NCI-H2029 treated with DMSO at 0.1 percent for 48 hours (cell line): Measurements from ENCODE around the gene STXBP5.
A peak's percentile ranks its signal among the peaks of the same experiment; 100 is the strongest.

ENCODE experiments used
- DNase-seq: peaks from one replicate; lab custom pipeline; 2025; lab: John Stamatoyannopoulos, UW

Gene STXBP5

DNA sequence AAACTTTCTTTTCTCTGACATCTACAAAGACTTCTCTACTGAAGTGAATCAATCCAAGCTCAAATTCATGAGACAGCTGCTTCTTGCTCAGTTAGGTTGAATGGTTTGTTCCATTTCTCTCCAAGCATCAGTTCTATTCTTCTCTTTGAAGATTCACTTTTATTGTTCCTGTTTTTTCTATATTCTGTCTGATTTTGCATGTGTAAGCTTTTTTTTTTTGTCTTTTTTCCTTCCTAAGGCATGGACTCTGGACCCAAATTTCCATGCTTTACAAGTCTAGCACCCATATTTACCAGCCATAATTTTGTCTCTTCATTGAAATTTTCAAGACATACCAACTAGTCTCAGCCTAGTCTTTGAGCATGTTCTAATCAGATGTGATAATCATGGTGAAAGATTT lies 25.9 kb upstream of the STXBP5 start:
- no peak for DNase-seq

GRCh38 chr6:147179809-147180208 lies 24.4 kb upstream of the STXBP5 start:
- no peak for DNase-seq

GRCh38 chr6:147180926-147181325 lies 23.3 kb upstream of the STXBP5 start:
- no peak for DNase-seq

- no peak for DNase-seq
Observed at GRCh38 chr6:147184379-147184778, 19.8 kb upstream of the STXBP5 start.

- no peak for DNase-seq
Observed at GRCh38 chr6:147185216-147185615, 19.0 kb upstream of the STXBP5 start.

- DNase-seq = no peak
Observed at GRCh38 chr6:147190556-147190955, 13.7 kb upstream of the STXBP5 start.

DNA sequence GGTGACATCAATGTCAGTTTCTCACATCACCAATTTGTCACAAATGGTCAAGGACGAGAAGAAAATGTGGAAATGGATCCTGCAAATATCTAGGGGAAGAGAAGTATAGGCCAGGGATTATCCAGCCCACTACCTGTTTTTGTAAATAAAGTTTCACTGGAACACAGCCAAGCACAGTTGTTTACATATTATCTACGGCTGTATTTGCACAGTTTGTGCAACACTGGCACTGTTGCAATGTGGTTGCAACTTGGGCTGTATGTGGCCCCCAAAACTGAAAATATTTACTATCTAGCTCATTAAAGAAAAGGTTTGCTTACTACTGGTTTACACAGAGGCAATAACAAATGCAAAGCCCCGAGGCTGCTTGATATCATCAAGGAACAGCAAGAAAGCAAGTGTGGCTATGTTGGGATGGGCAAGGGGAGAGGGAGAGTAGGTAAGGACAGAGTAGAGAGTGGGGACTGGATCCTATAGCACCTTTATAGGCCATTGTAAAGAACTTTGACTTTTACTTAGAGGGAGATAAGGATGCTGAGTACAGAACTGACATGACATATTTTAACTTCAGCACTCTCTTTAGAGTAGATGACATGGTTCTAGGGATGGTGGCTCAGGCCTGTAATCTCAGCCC lies 11.8 kb upstream of the STXBP5 start:
- DNase-seq = no peak

GRCh38 chr6:147194652-147195411 lies 9.4 kb upstream of the STXBP5 start:
- DNase-seq = no peak

- DNase-seq = no peak
Observed at GRCh38 chr6:147195510-147195909, 8.7 kb upstream of the STXBP5 start.

GRCh38 chr6:147195987-147196386 lies 8.2 kb upstream of the STXBP5 start:
- no peak for DNase-seq

DNA sequence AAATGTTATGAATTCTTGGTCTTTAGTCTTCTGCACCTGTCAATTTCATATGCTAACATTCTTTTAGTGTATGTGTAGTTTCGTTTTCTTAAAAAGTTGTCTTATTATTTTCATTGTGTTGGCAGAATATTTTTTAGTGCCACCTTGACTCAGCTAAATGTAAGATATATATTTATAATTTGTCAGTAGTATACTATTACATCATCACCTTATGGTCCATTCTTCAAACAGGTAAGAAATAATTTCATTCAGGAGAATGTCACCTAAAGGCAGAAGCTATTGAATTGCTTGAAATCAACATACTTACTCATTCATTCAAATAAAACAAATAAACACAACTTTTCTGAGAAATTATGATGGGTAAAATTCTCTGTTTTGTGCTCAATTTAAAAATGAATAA lies 3.5 kb upstream of the STXBP5 start:
- no peak for DNase-seq

- no peak for DNase-seq
Observed at GRCh38 chr6:147201885-147202515, 2.2 kb upstream of the STXBP5 start.

DNA sequence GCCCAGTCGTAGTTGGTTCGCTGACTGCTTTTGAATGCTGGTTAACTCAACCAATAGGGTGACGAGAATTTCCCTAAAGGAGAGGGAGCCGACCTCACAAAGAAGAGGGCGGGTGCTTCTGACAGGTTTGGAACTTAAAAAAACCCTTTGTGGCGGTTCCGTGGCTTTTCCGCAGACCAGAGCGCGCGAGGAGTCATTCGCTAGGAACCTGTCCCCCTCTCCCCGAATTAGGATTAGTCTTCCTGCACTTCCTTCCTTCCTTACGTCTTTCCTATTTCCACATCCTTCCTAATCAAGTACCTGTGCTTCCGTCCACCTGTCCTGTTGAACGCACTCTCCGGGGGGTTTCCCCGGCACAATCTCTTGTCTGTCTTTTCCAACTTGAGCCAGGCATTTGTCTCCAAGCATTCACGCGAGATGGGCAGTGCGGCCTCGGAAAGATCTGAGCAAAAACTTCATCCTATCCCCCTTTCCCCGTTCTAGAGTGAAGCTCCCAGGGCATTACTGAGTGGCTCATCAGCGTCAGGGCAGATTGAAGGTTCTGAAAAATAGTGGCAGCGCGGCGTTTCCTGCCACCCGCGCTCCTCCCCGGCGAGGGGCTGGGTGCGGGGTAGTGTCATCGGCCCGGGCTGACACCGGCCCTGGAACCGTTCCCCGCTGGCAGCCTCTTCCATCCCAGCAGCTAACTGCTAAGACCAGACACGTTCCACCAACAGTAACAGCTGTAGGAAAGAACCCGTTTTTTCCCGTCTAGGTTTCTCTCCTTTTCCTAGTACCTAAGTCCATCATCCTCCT lies 1.5 kb upstream of the STXBP5 start:
- DNase-seq = peak; percentile 75

DNA sequence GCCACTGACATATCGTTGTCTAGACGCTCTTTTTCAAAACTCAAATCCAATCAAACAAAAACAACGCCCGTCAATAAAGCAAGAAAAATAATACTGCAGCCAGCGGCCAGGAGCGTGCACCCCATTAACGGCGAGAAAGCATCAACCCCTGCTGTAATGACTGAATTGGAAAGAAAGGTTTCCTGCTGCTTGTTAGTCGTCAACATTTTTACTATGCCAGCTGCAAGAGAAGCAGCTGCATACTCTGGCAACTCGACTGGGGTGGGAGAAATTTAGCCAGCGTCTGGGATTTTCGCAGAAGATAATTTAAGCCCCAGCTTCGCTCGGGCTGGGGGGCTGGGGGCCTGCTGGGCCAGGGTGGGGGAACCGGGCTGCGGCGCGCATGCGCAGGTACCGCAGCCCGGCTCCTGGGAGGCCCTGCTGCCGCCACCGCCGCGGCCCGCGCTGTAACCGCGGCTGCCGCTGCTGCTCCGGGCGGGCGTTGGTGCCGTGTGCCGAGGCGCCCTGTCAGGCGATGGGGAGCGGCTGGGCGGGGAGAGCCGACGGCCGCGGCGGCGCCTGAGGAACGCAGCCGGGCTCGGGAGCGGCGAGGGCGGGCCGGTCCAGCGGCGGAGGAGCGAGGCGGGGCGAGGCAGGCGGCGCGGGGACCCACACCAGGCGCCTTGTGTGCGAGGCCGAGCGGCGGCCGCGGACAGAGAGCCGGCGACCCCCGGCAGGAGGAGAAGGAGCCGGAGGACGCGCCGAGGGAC lies 732 bp upstream of the STXBP5 start:
- no peak for DNase-seq

- no peak for DNase-seq
Observed at GRCh38 chr6:147204843-147205311, 660 bp downstream of the STXBP5 start.

GRCh38 chr6:147205690-147206600 lies 1.7 kb downstream of the STXBP5 start:
- DNase-seq = no peak

GRCh38 chr6:147207351-147207750 lies 3.1 kb downstream of the STXBP5 start:
- no peak for DNase-seq

DNA sequence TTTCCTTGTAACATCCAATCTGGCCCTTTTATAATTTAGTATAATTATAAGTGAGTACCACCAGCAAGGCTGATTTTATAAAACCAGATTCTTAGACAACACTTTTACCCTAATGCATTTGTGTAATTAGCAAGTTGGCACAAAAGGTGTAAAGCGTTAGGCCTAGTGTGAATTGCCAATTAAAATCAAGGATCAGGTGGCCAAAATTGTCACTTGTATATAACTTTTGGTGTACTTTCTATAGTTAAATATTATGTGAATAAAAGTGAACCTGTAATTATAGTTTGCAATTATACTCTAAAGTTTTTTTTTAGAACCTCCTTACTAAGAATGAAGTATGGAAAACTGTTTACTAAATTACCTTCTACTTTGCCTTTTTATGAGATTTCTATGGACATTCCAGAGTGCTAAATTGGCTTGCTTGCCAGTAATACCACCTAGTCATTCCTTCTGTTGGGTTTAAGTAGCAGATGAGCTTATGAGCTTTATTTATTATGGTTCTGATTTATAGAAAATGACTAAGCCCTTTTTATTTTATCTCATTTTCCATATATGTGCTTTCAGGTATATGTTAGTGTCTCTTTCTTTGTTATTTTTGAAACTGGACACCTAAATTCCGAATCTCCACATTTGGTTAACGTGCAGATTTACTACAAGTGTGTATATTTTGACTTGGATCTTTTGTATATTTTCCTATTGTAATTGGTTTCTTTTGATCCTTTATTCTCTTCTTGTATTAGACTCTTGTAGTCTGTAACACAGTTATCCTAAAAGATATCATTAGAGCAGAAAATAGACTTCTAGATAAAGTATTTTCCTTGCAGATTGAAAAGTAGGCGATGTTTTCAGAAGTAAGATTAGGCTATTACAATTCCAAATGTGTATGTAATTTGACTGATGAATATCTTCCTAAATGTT lies 3.9 kb downstream of the STXBP5 start:
- no peak for DNase-seq

GRCh38 chr6:147209762-147210449 lies 5.7 kb downstream of the STXBP5 start:
- no peak for DNase-seq
